ENCODE data around the gene TEX55. TPM values are rescaled to one million over a fixed set of nuclear protein-coding genes. Genes with fewer than 3 reads are reported as not detected.
"Not testable (repeated sequence)": the region's sequence is repeated elsewhere in the genome, so short reads cannot be mapped to it uniquely, and the experiment has no call there.

The TEX55 gene
- polyA plus RNA-seq, 3 donors = not detected

- DNase-seq (ENCODE audit: low read depth in 3 of 3, low spot score in 2 of 3) = no peak
These were observed 12.0 kb downstream of the TEX55 start for GRCh38 chr3:119157971-119158370.

- DNase-seq (ENCODE audit: low read depth in 3 of 3, low spot score in 2 of 3) = no peak
These were observed 14.4 kb downstream of the TEX55 start for GRCh38 chr3:119160361-119160760.

- DNase-seq (ENCODE audit: low read depth in 3 of 3, low spot score in 2 of 3) = no peak
These were observed 14.8 kb downstream of the TEX55 start for GRCh38 chr3:119160815-119161214.

- no peak for DNase-seq (ENCODE audit: low read depth in 3 of 3, low spot score in 2 of 3)
These were observed 15.3 kb downstream of the TEX55 start for GRCh38 chr3:119161240-119161639.

GRCh38 chr3:119164745-119165144, 18.8 kb downstream of the TEX55 start:
- DNase-seq (ENCODE audit: low read depth in 3 of 3, low spot score in 2 of 3) = not testable (repeated sequence)

- DNase-seq (ENCODE audit: low read depth in 3 of 3, low spot score in 2 of 3) = no peak
These were observed 24.9 kb downstream of the TEX55 start for GRCh38 chr3:119170821-119171220.

GRCh38 chr3:119173325-119173724, 27.4 kb downstream of the TEX55 start, which contains the start of gene UPK1B:
Gene UPK1B (plus strand): TSS chr3:119173598. CDS start chr3:119186742, 13,144 bp downstream.
- DNase-seq (ENCODE audit: low read depth in 3 of 3, low spot score in 2 of 3) = peak in 1 of 3 donors; percentile 21

- DNase-seq (ENCODE audit: low read depth in 3 of 3, low spot score in 2 of 3) = no peak
These were observed 30.1 kb downstream of the TEX55 start for GRCh38 chr3:119175872-119176756.

- DNase-seq (ENCODE audit: low read depth in 3 of 3, low spot score in 2 of 3) = no peak
These were observed 30.8 kb downstream of the TEX55 start for GRCh38 chr3:119176778-119177177.

GRCh38 chr3:119177321-119177720, 31.4 kb downstream of the TEX55 start:
- DNase-seq (ENCODE audit: low read depth in 3 of 3, low spot score in 2 of 3) = no peak

GRCh38 chr3:119181765-119182164, 35.8 kb downstream of the TEX55 start:
- no peak for DNase-seq (ENCODE audit: low read depth in 3 of 3, low spot score in 2 of 3)

- DNase-seq (ENCODE audit: low read depth in 3 of 3, low spot score in 2 of 3) = no peak
These were observed 38.1 kb downstream of the TEX55 start for GRCh38 chr3:119184111-119184510.

GRCh38 chr3:119184796-119185570, 39.0 kb downstream of the TEX55 start:
- DNase-seq (ENCODE audit: low read depth in 3 of 3, low spot score in 2 of 3) = no peak

- no peak for DNase-seq (ENCODE audit: low read depth in 3 of 3, low spot score in 2 of 3)
These were observed 41.3 kb downstream of the TEX55 start for GRCh38 chr3:119187266-119187665.

GRCh38 chr3:119191800-119192199, 45.8 kb downstream of the TEX55 start:
- no peak for DNase-seq (ENCODE audit: low read depth in 3 of 3, low spot score in 2 of 3)

- DNase-seq (ENCODE audit: low read depth in 3 of 3, low spot score in 2 of 3) = no peak
These were observed 48.5 kb downstream of the TEX55 start for GRCh38 chr3:119194237-119195150.

- no peak for DNase-seq (ENCODE audit: low read depth in 3 of 3, low spot score in 2 of 3)
These were observed 49.1 kb downstream of the TEX55 start for GRCh38 chr3:119195151-119195476.

GRCh38 chr3:119195911-119196310, 49.9 kb downstream of the TEX55 start:
- DNase-seq (ENCODE audit: low read depth in 3 of 3, low spot score in 2 of 3) = no peak
